ENCODE results near the gene FBN3.

The FBN3 gene

DNA sequence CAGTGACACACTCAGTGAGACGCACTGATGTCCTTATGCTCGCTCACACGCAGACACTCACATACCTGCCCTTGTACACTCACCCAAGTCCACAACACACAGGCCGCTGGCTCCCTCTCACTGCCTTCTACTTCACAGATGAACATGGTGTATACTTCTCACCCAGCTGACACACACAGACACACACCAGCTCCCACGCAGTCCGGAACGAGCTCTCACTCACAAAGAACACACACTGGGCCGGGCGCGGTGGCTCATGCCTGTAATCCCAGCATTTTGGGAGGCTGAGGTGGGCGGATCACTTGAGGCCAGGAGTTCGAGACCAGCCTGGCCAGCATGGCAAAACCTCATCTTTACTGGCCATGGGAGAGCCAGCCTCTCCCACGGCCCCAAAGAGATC lies 65.2 kb downstream of the FBN3 start:
- ChIA-PET POLR2A (no interaction called here), CTCF (no interaction called here)
- no peak for DNase-seq (ENCODE audit: low read depth, low spot score)
- H3K4me3 ChIP-seq (ENCODE audit: low read depth, low read length): no peak overlapping the region
- TF ChIP-seq, protein P1, sequence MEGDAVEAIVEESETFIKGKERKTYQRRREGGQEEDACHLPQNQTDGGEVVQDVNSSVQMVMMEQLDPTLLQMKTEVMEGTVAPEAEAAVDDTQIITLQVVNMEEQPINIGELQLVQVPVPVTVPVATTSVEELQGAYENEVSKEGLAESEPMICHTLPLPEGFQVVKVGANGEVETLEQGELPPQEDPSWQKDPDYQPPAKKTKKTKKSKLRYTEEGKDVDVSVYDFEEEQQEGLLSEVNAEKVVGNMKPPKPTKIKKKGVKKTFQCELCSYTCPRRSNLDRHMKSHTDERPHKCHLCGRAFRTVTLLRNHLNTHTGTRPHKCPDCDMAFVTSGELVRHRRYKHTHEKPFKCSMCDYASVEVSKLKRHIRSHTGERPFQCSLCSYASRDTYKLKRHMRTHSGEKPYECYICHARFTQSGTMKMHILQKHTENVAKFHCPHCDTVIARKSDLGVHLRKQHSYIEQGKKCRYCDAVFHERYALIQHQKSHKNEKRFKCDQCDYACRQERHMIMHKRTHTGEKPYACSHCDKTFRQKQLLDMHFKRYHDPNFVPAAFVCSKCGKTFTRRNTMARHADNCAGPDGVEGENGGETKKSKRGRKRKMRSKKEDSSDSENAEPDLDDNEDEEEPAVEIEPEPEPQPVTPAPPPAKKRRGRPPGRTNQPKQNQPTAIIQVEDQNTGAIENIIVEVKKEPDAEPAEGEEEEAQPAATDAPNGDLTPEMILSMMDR (IDR thresholded peaks at IDR 0.05; ENCODE audit: insufficient read depth, low read length, missing control alignments): no peak

DNA sequence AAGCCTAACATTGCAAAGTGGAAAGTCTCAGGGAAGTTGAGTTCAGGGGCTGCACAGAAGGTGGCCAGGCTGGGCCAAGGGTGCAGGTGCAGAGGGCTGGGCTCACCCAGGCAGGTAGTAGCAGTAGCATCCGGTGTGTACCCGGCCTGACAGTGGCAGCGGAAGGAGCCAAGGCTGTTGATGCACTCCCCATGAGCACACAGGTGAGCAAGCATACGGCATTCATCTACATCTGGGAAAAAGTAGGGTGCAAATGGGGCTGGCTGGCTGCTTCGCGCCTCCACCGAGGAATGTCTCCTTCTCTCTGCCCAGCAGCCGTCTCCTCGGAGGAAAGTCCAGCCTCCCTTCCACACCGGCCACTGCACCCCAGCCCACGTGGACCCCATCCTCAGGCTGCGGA lies 66.3 kb downstream of the FBN3 start:
- no peak for DNase-seq (ENCODE audit: low read depth, low spot score)
- TF ChIP-seq, protein P1 (IDR thresholded peaks at IDR 0.05; ENCODE audit: insufficient read depth, low read length, missing control alignments): no peak
- ChIA-PET POLR2A (no interaction called here), CTCF (no interaction called here)
- no peak overlapping the region for H3K4me3 ChIP-seq (ENCODE audit: low read depth, low read length)

DNA sequence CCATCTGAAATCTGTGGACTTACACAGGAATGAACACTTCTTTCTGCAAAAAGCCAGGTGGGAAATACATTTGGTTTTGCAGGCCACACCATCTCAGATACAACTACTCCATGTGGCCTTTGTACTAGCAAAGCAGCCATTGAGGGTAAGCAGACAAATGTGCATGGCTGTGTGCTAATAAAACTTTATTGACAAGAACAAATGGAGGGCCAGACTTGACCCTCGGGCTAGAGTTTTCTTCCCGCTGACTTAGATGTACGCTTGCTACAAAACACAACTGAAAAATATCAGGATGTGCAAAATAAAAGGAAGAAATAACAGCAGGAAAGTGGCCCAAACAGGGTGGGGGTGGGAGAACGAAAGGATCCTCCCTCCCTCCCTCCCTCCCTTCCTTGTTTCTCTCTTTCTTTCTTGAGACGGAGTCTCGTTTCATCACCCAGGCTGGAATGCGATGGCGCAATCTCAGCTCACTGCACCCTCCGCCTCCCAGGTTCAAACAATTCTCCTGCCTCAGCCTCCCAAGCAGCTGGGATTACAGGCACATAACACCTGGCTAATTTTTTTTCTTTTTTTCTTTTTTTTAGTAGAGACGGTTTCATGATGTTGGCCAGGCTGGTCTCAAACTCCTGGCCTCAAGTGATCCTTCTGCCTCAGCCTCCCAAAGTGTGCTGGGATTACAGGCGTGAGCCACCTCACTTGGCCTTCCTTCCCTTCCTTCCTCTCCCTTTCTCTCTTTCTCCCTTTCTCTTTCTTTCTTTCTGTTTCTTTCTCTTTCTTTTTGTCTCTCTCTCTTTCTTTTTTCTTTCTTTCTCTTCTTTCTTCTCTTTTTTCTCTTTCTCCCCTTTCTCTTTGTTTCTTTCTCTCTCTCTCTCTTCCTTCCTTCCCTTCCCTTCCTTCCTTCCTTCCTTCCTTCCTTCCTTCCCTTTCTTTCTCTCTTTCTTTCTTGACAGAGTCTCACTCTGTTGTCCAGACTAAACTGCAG lies 67.5 kb downstream of the FBN3 start:
- POLR2A ChIA-PET: interaction anchor here (0.7 kb wide), 1 partner anchor 1012 kb away, joined by 3 read pairs; no protein-coding TSS in a partner anchor
- H3K4me3 ChIP-seq (ENCODE audit: low read depth, low read length): no peak overlapping the region
- DNase-seq (ENCODE audit: low read depth, low spot score): no peak
- TF ChIP-seq, protein P1 (IDR thresholded peaks at IDR 0.05; ENCODE audit: insufficient read depth, low read length, missing control alignments): no peak
- CTCF ChIA-PET: no interaction called here

DNA sequence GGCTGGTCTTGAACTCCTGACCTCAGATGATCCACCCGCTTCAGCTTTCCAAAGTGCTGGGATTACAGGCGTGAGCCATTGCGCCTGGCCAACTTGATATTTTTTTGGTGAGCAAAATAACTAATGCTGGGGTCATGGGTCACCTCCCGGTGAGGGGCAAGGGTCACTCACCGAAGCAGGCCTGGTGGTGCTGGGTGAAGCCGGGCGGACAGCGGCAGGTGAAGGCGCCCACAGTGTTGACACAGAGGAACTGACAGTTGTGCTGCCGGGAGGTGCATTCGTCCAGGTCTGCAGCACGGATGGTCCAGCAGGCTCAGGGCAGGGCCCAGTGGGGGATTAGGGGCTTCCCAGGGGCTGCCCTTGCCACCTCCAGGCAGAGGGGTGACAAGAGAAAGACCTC lies 68.6 kb downstream of the FBN3 start:
- POLR2A ChIA-PET: no interaction called here
- no peak overlapping the region for H3K4me3 ChIP-seq (ENCODE audit: low read depth, low read length)
- DNase-seq (ENCODE audit: low read depth, low spot score): no peak
- CTCF ChIA-PET: no interaction called here
- TF ChIP-seq, protein P1 (IDR thresholded peaks at IDR 0.05; ENCODE audit: insufficient read depth, low read length, missing control alignments): no peak

DNA sequence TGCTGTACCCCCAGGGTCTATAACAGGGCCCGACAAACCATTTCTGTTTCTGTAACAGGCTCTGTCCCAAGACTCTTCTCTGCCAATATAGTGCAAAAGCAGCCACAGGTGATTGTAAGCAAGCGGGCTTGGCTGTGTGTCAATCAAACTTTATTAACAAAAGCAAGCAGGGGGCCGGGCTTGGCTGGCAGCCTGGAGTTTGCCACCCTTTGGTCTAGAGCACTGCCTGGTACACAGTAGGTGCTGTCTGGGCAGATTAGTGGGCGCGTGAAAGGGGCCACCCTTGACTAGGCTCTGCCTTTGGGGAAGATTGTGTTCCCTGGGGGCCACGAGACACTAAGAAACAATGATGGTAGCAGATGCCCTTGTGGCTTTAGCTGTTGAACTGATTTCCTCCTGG lies 69.4 kb downstream of the FBN3 start:
- DNase-seq (ENCODE audit: low read depth, low spot score): no peak
- TF ChIP-seq, protein P1 (IDR thresholded peaks at IDR 0.05; ENCODE audit: insufficient read depth, low read length, missing control alignments): no peak
- ChIA-PET POLR2A (no interaction called here), CTCF (no interaction called here)
- H3K4me3 ChIP-seq (ENCODE audit: low read depth, low read length): no peak overlapping the region

DNA sequence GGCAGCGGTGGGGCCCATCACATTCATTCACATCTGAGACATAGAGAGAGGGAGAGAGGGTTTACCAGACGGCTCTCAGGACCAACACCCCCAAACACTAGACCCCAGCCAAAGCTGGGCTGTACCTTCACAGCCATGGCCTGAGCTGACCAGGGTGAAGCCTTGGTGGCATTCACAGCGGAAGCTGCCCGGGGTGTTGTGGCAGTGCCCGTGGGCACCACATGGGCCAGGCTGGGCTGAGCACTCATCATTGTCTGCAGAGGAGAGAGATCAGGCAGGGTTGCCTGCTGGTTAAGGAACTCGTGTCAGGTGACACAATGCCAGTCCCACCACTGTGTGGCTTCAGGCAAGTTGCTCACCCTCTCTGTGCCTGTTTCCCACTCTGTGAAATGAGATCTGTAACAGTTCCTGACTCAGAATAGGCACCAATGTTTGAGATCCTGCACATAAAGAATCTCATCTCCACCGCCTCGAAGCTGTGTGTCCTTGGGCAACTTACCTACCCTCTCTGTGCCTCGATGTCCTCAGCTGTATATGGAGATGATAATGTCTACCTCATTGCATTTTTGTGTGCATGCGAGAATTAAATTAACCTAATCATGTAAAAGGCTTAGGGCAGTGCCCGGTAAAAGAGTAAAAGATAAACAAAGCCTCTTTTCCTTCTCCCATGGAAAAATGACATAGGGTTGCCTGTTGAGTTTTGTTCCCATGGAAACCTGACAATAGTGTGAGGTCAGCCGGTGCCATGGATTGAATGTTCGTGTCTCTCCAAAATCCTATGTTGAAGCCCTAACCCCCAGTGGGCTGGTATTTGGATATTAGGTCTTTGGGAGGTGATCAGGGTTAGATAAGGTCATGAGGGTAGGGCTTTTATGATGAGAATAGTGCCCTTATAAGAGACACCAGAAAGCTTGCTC lies 74.0 kb downstream of the FBN3 start:
- TF ChIP-seq, protein P1 (IDR thresholded peaks at IDR 0.05; ENCODE audit: insufficient read depth, low read length, missing control alignments): no peak
- no peak for DNase-seq (ENCODE audit: low read depth, low spot score)
- CTCF ChIA-PET: no interaction called here
- H3K4me3 ChIP-seq (ENCODE audit: low read depth, low read length): no peak overlapping the region
- POLR2A ChIA-PET: no interaction called here
